DND-41 (cell line): Measurements from ENCODE around the gene TPM4.

ENCODE experiments used
- CTCF ChIP-seq: IDR thresholded peaks from 2 replicates; pipeline ENCODE4 v1.5.1; 2012; ENCODE audit warnings: borderline replicate concordance, low read length, moderate library complexity, mild to moderate bottlenecking; ENCODE audit not compliant: poor library complexity, severe bottlenecking; ENCODE audit errors: extremely low read depth
- EZH2 ChIP-seq: IDR thresholded peaks from 3 replicates; pipeline ENCODE4 v1.6.1; 2012; ENCODE audit warnings: borderline replicate concordance, low read depth, mild to moderate bottlenecking, moderate library complexity, low read length, inconsistent platforms; ENCODE audit not compliant: severe bottlenecking

DNA sequence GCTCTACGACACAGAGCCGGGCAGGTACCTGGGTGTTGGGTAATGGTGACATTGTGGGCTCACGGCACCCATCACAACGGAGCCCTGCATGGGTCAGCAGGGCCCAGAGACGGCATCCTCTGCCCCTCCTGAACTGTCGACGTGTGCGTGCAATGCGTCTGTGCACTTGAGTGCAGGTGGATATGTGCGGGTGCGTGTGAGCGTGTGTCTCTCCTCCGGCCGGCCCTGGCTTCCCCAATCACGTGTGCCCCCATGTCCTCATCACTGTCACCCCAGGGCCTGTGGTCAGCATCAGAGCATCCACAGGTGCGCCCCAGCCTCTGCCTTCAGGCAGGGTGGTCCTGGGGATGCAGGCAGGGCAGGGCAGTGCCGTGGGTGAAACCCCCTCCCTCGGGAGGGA is 37.2 kb upstream of the TPM4 start:
- TF ChIP-seq CTCF (no peak), EZH2 (no peak)
